Cerebellar cortex (tissue), 1 donor: Measurements from ENCODE around the gene CACNA1G.
A peak's percentile ranks its signal among the peaks of the same experiment; 100 is the strongest.

ENCODE experiments used
- DNase-seq: peaks from one replicate; pipeline ENCODE4 v3.0.0-alpha.2; 2015; ENCODE audit warnings: low spot score

Gene CACNA1G

GRCh38 chr17:50651661-50652060, 91.1 kb downstream of the CACNA1G start:
- no peak for DNase-seq

- DNase-seq: no peak
Observed at GRCh38 chr17:50653738-50654137, 93.2 kb downstream of the CACNA1G start.

GRCh38 chr17:50656509-50656908, 96.0 kb downstream of the CACNA1G start:
- no peak for DNase-seq

GRCh38 chr17:50657054-50657453, 96.5 kb downstream of the CACNA1G start:
- no peak for DNase-seq

- no peak for DNase-seq
Observed at GRCh38 chr17:50657627-50658026, 97.1 kb downstream of the CACNA1G start.

GRCh38 chr17:50658616-50659015, 98.1 kb downstream of the CACNA1G start:
- no peak for DNase-seq

- no peak for DNase-seq
Observed at GRCh38 chr17:50659179-50659578, 98.7 kb downstream of the CACNA1G start.

- no peak for DNase-seq
Observed at GRCh38 chr17:50660042-50660886, 99.7 kb downstream of the CACNA1G start.

- DNase-seq: no peak
Observed at GRCh38 chr17:50660887-50661345, 100.4 kb downstream of the CACNA1G start.

- no peak for DNase-seq
Observed at GRCh38 chr17:50661348-50661747, 100.8 kb downstream of the CACNA1G start.

- DNase-seq: peak; percentile 54
Observed at GRCh38 chr17:50661795-50662391, 101.4 kb downstream of the CACNA1G start.

GRCh38 chr17:50662632-50663225, 102.2 kb downstream of the CACNA1G start:
- DNase-seq: no peak

- DNase-seq: no peak
Observed at GRCh38 chr17:50663812-50664374, 103.4 kb downstream of the CACNA1G start.

- DNase-seq: no peak
Observed at GRCh38 chr17:50664788-50665458, 104.4 kb downstream of the CACNA1G start.

- DNase-seq: no peak
Observed at GRCh38 chr17:50665838-50666237, 105.3 kb downstream of the CACNA1G start.

GRCh38 chr17:50666316-50666715, 105.8 kb downstream of the CACNA1G start:
- DNase-seq: no peak

GRCh38 chr17:50667259-50668024, 106.9 kb downstream of the CACNA1G start:
- DNase-seq: no peak

- DNase-seq: no peak
Observed at GRCh38 chr17:50668025-50668837, 107.7 kb downstream of the CACNA1G start.

GRCh38 chr17:50668838-50669581, 108.5 kb downstream of the CACNA1G start:
- no peak for DNase-seq

GRCh38 chr17:50672071-50672470, 111.6 kb downstream of the CACNA1G start:
- DNase-seq: no peak
